Keratinocyte (primary cell): ENCODE data around the gene TRIP12. TPM values are rescaled to one million over a fixed set of nuclear protein-coding genes. Genes with fewer than 3 reads are reported as not detected.

Experiments
- DNase-seq: peaks from one replicate; pipeline ENCODE4 v3.0.0-alpha.2; 2011; ENCODE audit warnings: low read depth, missing footprints, low spot score
- FAIRE-seq: peaks from 2 replicates; lab custom pipeline; 2011; peaks lifted over from hg19 to GRCh38; lab: Jason Lieb, UNC
- H2AFZ ChIP-seq: 2 replicates; pipeline ENCODE4 v1.6.0; 2012; ENCODE audit warnings: low read length, control low read depth, inconsistent platforms; ENCODE audit not compliant: control insufficient read depth
- H3K27ac ChIP-seq: 2 replicates; pipeline ENCODE4 v1.5.1; 2011; ENCODE audit warnings: low read length; ENCODE audit not compliant: control insufficient read depth, insufficient read depth
- H3K27me3 ChIP-seq: 3 replicates; pipeline ENCODE4 v1.6.0; 2011; ENCODE audit warnings: low read length; ENCODE audit not compliant: control insufficient read depth, insufficient read depth; ENCODE audit errors: extremely low read depth
- H3K36me3 ChIP-seq, 2 experiments: 2 replicates in 1 of 2; 3 replicates in 1 of 2; pipeline ENCODE4 v1.5.1; 2011; ENCODE audit warnings: low read length in 2 of 2, mild to moderate bottlenecking in 1 of 2; ENCODE audit not compliant: control insufficient read depth in 2 of 2, insufficient read depth in 2 of 2; ENCODE audit errors: extremely low read depth in 1 of 2
- H3K4me1 ChIP-seq: 3 replicates; pipeline ENCODE4 v1.5.1; 2011; ENCODE audit warnings: low read length; ENCODE audit not compliant: control insufficient read depth, insufficient read depth; ENCODE audit errors: extremely low read depth
- H3K4me2 ChIP-seq: 3 replicates; pipeline ENCODE4 v1.6.0; 2011; ENCODE audit warnings: low read depth, low read length; ENCODE audit not compliant: control insufficient read depth, insufficient read depth; ENCODE audit errors: extremely low read depth
- H3K4me3 ChIP-seq, 3 experiments: fragments of 200-600 bp in 1 of 3; sonication (generic) in 1 of 3; 2 replicates in 2 of 3; 3 replicates in 1 of 3; pipeline ENCODE4 v1.5.1; 2011 to 2016; ENCODE audit warnings: low read length in 3 of 3, mild to moderate bottlenecking in 3 of 3, control low read depth in 2 of 3, inconsistent platforms in 1 of 3, low read depth in 1 of 3, mixed read lengths in 1 of 3, mixed run types in 1 of 3, moderate library complexity in 1 of 3; ENCODE audit not compliant: control insufficient read depth in 2 of 3, insufficient read depth in 2 of 3; ENCODE audit errors: extremely low read depth in 1 of 3
- H3K79me2 ChIP-seq: 2 replicates; pipeline ENCODE4 v1.6.0; 2012; ENCODE audit warnings: low read length; ENCODE audit not compliant: control insufficient read depth, insufficient read depth
- H3K9ac ChIP-seq: 3 replicates; pipeline ENCODE4 v1.6.0; 2011; ENCODE audit warnings: low read length; ENCODE audit not compliant: control insufficient read depth, insufficient read depth; ENCODE audit errors: extremely low read depth
- H3K9me1 ChIP-seq: 3 replicates; pipeline ENCODE4 v1.6.0; 2011; ENCODE audit warnings: low read length; ENCODE audit not compliant: control insufficient read depth, insufficient read depth; ENCODE audit errors: extremely low read depth
- H3K9me3 ChIP-seq: 2 replicates; pipeline ENCODE4 v1.5.1; 2012; ENCODE audit warnings: low read depth, low read length; ENCODE audit not compliant: control insufficient read depth
- H4K20me1 ChIP-seq: 3 replicates; pipeline ENCODE4 v1.6.0; 2011; ENCODE audit warnings: low read length; ENCODE audit not compliant: control insufficient read depth, insufficient read depth; ENCODE audit errors: extremely low read depth
- EZH2 ChIP-seq: IDR thresholded peaks from one replicate; pipeline ENCODE4 v1.6.1; 2012; ENCODE audit warnings: inconsistent platforms, mild to moderate bottlenecking, low read length, moderate library complexity
- dilution Hi-C: fragments of 300-500 bp; cut with MboI; formaldehyde crosslinking; loops from one replicate; pipeline ENCODE4 v1.7.0; 2020; ENCODE audit warnings: low sequenced_read_pairs; ENCODE audit not compliant: extremely low pct_ligation_motif_present
- polyA plus RNA-seq, 5 experiments: library from polyadenylated mRNA; depleted of rRNA in 3 of 5; stranded (reverse) in 3 of 5; stranded (forward) in 1 of 5; unstranded in 1 of 5; fragments of >200 nt; gene quantifications; 1 replicate in 1 of 5; 2 replicates in 3 of 5; 3 replicates in 1 of 5; pipeline versions ENCODE4 v1.2.1 to v1.2.3, GENCODE V29; 2011 to 2012; ENCODE audit warnings: missing spikeins in 2 of 5, low read depth in 1 of 5, low replicate concordance in 1 of 5
- TF ChIP-seq, protein P1 (sequence below), 3 experiments: IDR thresholded peaks in 1 of 3; conservative IDR thresholded peaks in 1 of 3; optimal IDR thresholded peaks in 1 of 3; 2 replicates in 2 of 3; 3 replicates in 1 of 3; pipeline versions ENCODE3 to v1.5.1; 2011; ENCODE audit warnings: low read length in 3 of 3, mild to moderate bottlenecking in 3 of 3, moderate library complexity in 2 of 3, control low read depth in 1 of 3, inconsistent platforms in 1 of 3; ENCODE audit not compliant: insufficient read depth in 2 of 3; ENCODE audit errors: extremely low read depth in 1 of 3

Gene TRIP12
- polyA plus RNA-seq, 1 donor (not counting 4 experiments of a cell fraction or from before 2014, with no cell fraction given): 123 TPM

DNA sequence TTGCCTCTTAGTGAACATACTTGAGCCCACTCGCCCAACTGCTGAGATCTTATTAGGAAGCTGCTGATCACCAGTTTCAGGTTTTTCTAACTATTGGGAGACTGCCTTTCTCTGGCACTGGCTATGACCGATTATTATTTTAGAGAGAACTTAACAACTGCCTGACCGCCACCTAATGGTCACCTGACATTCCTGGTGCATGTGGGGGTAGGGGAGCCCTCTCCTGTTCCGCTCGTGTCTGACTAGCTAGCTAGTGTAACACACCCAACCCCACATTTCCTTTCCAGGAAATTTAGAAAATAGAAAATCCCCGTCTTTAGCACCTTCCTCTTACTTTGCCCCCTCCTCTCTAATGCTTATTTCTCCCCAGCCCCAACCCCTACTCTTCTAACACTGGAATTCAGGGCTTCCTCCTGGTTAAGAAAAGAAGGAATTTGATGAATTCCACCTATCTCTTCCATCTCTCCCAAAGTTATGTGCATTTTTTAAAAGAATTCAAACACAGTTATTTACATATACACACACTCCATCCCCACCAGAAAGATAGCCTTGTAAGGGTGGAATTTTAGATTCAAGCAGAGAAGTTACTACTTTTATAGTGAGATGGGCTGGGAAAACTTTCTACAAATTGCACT is 188.1 kb downstream of the TRIP12 start:
- H3K9ac ChIP-seq: no peak overlapping the region
- DNase-seq (no peak), FAIRE-seq (no peak)
- H3K9me1 ChIP-seq: no peaks in the 10 kb centered on the region
- no peaks in the 10 kb centered on the region for H3K9me3 ChIP-seq
- dilution Hi-C loops: no loop called here
- no peak overlapping the region for H3K4me3 ChIP-seq
- no peaks in the 10 kb centered on the region for H3K36me3 ChIP-seq
- no peaks in the 10 kb centered on the region for H3K79me2 ChIP-seq
- H3K27ac ChIP-seq: no peak overlapping the region
- H4K20me1 ChIP-seq: no peaks in the 10 kb centered on the region
- TF ChIP-seq EZH2: no peak
- TF ChIP-seq, protein P1, sequence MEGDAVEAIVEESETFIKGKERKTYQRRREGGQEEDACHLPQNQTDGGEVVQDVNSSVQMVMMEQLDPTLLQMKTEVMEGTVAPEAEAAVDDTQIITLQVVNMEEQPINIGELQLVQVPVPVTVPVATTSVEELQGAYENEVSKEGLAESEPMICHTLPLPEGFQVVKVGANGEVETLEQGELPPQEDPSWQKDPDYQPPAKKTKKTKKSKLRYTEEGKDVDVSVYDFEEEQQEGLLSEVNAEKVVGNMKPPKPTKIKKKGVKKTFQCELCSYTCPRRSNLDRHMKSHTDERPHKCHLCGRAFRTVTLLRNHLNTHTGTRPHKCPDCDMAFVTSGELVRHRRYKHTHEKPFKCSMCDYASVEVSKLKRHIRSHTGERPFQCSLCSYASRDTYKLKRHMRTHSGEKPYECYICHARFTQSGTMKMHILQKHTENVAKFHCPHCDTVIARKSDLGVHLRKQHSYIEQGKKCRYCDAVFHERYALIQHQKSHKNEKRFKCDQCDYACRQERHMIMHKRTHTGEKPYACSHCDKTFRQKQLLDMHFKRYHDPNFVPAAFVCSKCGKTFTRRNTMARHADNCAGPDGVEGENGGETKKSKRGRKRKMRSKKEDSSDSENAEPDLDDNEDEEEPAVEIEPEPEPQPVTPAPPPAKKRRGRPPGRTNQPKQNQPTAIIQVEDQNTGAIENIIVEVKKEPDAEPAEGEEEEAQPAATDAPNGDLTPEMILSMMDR (optimal IDR thresholded peaks at IDR 0.05 in 1 of 3, IDR thresholded peaks at IDR 0.05 in 1 of 3, conservative IDR thresholded peaks at IDR 0.05 in 1 of 3; ENCODE audit: extremely low read depth in 1 of 3, insufficient read depth in 2 of 3, low read length in 3 of 3): no peak
- no peaks in the 10 kb centered on the region for H3K4me1 ChIP-seq
- H3K27me3 ChIP-seq: no peaks in the 10 kb centered on the region
- H2AFZ ChIP-seq: no peak overlapping the region
- no peak overlapping the region for H3K4me2 ChIP-seq

DNA sequence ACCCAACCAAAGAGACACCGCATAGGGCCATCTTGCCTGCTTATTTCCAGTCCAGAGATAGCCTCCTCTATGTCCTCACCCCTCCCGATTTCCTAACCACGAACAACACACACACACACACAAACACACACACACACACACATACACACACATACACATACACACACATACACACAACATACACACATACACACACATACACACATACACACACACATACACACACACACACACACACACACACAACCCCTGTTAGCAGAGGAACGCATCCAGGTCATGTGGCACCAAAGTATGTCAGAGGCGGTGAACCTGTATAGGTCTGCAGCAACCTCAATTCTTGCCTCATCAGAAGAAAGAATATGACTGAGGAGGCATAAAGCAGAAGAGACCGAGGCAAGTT is 188.9 kb downstream of the TRIP12 start:
- no peaks in the 10 kb centered on the region for H3K79me2 ChIP-seq
- FAIRE-seq (no peak), DNase-seq (no peak)
- H2AFZ ChIP-seq: no peak overlapping the region
- H3K36me3 ChIP-seq: no peaks in the 10 kb centered on the region
- H3K9me3 ChIP-seq: no peaks in the 10 kb centered on the region
- no peaks in the 10 kb centered on the region for H3K9me1 ChIP-seq
- no peak overlapping the region for H3K4me2 ChIP-seq
- dilution Hi-C loops: no loop called here
- no peaks in the 10 kb centered on the region for H3K27me3 ChIP-seq
- H3K9ac ChIP-seq: no peak overlapping the region
- H3K4me3 ChIP-seq: no peak overlapping the region
- no peaks in the 10 kb centered on the region for H4K20me1 ChIP-seq
- TF ChIP-seq EZH2: no peak
- TF ChIP-seq, protein P1 (optimal IDR thresholded peaks at IDR 0.05 in 1 of 3, IDR thresholded peaks at IDR 0.05 in 1 of 3, conservative IDR thresholded peaks at IDR 0.05 in 1 of 3; ENCODE audit: extremely low read depth in 1 of 3, insufficient read depth in 2 of 3, low read length in 3 of 3): no peak
- no peaks in the 10 kb centered on the region for H3K4me1 ChIP-seq
- no peak overlapping the region for H3K27ac ChIP-seq
